HG03460 (cell line): ENCODE data around the gene IGSF8.
A peak's percentile ranks its signal among the peaks of the same experiment; 100 is the strongest.
"Not testable (repeated sequence)": the region's sequence is repeated elsewhere in the genome, so short reads cannot be mapped to it uniquely, and the experiment has no call there.

Experiments
- ATAC-seq: cut with Tn5 transposase; IDR thresholded peaks from one replicate; pipeline ENCODE4 v1.9.1; 2021; ENCODE audit not compliant: unreplicated experiment

IGSF8 gene

DNA sequence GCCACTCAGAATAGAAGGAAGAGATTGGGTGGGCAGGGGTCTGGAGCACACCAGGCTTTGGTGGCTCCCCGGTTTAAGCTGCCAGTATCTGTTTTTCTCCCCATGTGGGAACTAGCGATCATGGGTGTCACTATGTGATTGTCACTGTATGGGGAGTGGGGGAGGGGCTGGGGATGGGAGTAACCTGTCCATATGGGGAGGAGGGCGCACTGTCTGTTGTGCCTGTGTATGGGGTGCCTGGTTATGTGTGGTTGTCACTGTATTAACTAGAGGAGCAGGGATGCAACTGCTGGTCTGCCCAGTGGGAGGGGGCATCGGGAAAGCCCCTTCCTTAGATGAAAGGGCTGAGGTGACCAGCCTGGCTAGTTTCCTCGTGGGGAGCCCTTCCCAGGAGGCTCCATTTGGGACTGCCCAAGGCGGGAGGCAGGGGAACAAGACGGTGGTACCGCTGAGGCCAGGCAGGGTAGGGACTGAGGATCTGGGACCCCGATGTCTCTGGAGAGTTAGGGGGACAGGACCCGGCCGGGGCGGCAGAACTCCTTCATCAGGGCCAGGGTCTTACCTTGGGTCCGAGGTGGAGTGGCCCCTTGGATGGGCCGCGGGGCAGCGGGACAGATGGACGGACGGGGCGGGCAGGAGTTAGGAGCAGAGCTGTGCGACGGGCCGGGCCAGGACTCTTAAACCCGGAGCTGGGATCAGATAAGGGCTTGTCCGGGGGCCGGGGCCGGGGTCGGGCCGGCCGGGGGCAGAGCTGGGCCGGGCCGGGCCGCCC is 28.8 kb downstream of the IGSF8 start, which contains the start of gene KCNJ10:
Gene KCNJ10 (minus strand): TSS at position 701 of the 772 bp plus-strand sequence. CDS start 27,628 bp downstream, outside the sequence.
- no peak for ATAC-seq

DNA sequence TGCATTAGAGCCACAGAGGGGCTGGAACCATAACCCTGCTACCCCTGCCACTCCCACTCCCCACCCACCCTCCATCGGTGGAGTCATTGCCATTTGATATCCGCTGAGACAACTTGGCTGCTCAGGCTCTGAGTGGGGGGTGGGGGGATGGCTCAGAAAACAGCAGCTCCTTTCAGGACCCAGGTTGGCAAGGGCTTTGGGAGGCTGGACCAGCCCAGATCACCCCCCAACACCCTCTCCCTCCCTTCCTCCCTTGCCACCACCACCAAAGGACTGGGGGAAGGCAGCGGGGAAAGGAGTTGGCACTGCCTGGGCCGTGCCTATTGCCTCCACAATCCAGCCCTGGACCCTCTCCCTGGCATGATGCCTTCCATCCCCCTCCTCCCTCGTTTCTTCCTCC is 30.2 kb downstream of the IGSF8 start:
- ATAC-seq, result no peak

DNA sequence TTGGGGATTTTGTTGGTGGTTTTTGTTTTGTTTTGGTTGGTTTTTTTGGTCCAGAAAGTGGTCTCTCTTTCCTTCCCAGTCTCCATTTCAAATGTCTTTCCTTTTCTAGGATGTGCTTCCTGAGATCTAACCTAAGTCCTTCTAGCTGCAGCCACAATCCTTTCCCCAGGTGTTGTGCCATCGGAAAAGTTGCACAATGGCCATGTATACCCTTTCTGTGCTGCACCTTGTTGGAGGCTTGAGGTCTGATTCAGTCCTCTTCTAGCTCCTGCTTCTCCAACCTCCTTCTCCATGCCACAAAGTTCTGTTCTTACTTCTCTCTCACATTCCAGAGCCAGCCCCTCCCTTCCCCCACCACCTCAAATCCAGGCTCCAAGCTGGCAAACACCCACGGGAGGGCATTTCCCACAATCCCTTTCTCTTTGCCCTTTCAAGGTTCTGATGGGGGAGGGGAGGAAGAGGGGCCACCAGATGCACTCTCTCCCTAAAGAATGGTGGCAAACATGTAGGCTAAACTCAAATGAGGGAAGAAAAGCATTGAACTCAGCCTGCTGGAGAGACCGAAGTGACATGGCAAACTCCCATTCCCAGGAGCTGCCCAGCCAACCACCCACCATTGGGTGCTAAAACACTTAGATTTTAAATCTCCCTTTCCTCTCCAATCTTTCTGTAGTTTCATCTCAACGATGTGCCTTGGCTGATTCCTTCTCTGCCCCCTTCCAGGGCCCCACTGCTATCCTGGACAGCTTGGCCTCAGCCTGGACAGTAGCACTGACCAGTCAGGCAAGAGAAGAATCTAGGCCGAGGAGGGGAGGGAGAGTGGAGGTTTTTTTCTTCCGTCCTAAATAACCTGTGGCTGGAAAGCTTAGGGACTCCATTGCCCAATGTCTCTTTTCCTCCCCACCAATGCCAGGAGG is 31.3 kb downstream of the IGSF8 start:
- no peak for ATAC-seq

DNA sequence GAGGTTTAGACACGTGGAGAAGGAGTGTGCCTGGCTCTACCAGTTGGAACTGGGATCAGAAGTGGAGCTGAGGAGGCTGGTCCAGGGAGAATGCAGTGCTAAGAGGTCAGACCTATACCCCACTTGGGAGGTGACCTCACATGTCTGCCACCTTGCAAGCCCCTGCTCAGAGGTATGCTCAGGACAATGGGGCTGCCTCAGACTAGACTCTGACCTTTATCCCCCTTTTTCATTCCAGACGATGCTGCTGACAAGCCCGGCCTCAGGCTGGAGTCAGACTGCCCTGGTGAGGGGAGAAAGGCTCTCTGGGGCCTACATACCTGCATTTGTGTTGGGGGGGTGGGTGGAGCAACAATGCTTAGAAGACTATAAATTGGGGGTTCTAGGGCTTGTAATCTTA is 33.7 kb downstream of the IGSF8 start:
- no peak for ATAC-seq

DNA sequence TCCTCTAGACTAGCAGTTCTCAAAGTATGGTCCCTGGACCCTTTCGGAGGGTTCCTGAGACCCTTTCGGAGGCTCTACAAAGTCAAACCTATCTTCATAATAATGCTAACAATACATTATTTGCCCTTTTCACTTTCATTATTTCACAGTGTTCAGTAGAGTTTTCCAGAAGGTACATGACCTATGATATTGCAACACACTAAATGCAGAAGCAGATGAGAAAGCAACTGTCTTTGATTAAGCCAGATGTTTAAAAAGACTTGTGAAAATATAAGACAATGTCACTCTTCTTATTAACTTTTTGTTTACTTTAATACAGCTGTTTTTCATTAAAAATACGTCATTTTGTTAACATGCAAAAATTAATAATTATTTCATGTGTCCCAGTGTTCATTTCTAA is 34.3 kb downstream of the IGSF8 start:
- ATAC-seq, result no peak

DNA sequence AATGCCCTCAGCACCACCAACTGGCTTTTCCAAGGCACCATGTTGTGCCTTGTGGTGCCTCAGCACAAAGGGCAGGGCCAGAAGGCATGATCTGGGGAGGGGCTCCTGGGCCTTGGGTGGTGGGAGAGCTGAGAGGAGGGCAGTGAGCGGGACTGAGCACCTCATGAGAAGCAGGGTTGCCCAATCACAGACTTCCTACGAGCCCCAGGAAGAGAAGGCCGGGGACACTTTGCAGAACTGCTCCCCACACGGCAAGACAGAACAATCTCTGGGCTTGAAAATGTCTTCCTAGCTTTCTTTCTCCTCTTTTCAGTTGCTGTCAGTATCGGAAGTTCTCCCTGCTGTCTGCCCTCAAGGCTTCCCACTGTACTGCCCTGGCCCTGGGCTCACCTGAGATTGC is 35.2 kb downstream of the IGSF8 start:
- no peak for ATAC-seq

DNA sequence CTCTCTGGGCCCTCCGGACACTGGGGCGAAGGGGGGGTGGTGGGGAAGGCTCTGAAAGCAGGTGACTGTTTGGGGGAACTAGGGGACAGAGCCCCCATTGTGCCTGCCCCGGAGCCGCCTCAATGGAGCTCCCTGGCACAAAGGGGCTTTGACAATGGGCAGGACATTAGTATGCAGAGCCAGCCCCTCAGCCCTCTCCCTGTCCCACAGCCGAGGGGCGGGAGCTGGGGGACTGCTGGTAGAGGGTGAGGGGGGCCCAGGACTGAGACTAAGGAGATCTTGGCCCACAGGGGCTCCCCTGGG is 36.2 kb downstream of the IGSF8 start:
- ATAC-seq, result no peak

DNA sequence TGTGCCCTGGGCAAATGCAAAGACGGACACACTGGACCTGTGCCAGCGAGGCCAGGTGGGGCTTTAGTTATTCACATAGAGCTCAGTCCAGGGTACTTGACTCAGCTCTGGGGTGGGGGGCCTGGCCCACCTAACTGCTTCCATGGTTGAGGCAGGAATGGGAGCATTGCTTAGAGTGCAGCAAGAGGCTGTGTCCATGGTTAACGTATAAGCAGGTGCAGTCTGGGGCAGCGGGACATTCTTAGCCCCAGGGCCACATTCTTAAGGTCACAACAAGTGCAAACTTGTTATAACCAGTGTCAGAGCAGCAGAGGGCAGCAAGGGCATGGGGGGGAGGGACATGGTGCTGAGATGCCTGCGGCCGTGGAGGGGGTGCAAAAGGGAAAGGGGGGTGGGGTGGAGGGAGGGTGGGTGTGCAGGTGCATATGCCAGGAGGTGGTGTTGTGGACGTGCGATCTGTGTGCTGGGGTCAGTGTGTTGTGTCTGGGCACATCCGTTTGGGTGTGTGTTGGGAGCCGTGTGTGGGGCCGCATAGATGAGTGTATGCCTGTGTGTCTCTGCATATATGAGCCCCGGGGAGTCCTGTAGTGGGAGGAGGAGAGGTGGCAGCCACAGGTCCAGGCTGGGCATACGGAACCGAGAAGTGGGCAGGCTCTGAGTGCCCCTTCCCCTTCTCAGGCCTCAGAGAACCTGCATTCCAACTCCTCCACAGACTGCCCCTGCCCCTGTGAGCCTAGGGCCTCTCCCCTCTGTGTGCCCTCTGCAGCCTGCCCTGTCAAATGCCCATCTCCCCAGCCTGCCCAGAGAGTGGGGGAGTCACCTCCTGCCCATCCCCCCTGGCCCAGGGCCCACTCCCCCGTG is 36.8 kb downstream of the IGSF8 start:
- no peak for ATAC-seq

DNA sequence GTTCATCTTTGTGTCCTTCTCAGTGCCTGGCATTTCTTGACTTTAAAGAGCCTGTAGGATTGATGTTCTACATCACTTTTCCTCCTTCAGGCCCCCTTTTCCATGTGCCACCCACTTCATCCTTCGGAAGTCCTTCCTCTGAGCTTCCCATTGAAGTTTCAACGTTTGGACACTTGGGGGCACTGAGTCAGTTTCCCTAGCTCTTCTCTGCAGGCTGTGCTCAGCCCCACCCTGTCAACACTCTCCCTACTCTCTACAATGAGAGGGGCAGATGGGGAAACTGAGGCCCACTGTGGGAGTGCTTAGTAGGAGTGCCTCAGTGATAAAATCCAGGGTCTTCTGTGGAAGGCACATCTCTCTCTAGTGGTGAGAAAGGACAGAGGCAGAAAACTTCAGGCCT is 40.3 kb downstream of the IGSF8 start:
- no peak for ATAC-seq

DNA sequence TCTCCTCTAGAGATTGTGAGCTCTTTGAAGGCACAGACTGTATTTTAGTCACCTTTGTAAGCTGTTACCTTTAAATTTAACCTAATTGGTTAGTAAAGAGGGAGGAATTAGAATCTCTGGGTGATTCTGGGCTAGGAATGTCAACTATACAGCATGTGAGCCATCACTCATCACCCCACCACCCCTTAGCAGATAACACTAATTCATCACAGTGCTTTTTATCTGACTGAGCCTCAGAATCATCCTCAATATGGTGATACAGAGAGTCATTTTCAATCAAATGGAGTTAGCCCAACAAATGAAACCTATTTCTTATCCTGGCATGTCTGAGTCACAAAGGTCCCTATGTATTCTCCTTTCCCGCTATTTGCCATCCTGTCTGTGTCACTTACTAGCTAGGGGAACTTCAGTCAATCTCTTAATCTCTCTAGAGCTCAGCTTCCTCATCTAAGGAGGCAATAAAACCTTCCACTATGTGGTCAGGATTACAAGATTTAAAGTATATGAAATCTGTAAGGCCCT is 41.7 kb downstream of the IGSF8 start:
- ATAC-seq, result no peak

DNA sequence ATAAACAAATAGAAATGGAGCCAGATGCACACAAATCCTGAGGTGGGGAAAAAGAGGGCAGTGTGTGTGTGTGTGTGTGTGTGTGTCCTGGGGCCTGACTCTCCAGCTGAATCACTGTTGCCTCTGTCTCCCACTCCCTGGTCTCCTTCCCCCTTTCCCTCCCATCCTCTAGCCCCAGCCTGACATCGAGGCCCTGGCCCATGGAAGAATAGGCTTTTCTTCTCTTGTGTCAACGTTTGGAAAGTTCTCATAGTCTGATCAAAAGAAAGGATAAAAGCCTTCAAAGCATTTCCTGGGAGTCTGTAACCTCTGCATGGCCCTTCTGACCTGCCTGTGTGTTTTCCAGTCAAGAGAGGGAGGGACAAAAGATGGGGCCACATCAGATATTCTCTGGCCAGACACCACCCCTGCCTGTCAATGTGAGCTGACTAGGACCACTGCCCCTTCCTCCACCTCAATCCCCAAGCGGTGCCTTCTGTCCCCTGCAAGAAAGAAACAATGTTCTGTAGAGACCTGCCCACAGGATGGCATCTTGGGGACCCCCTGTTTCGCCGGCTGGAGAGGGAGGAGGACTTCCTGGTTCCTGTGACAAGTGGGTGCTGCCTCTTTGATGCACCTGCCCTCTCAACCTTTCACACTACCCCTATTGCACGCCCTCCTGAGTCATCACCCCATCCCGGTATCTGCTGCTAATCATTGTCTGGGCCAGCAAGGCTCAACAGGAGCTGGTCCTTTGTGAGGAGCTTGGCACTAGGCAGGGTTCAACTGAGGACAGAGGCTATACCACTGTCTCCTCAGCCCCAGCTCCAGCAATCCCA is 44.7 kb downstream of the IGSF8 start:
- ATAC-seq, result no peak

DNA sequence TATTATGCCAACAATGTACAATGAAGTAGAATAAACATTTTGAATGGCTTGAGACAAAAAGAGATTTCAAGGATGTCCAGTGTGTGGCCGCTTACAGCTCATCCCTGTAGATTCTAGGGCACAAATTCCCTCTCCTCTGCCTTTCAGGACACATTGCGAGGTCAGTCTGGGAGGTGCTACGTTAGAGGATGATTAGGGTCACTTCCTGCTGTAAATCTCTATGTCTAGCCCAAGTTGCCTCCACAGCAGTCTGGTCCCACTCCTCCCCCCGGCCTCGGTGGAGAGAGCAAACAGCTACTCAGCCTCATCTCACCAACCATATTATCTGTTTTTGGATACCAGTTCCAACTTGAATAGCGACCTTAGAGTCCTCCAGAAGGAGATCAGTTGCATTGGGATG is 45.5 kb downstream of the IGSF8 start:
- ATAC-seq, result no peak

DNA sequence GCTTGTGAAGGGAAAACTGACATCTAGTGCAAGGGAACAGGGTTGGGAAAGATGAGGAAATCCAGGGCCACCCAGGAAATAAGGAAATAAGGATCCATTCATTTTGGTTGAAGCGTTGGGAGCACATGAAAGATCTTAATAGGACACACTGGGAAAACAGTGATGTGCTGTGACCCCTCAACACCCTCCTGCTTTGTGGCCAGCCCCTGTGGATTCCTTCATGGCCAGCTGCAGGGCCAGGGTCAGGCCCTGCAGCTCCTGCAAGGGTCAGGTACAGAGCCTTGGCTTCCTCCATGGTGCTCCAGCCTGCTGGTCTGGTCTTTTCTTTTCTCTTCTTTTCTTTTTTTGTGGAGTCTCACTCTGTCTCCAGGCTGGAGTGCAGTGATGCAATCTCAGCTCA is 47.8 kb downstream of the IGSF8 start:
- no peak for ATAC-seq

DNA sequence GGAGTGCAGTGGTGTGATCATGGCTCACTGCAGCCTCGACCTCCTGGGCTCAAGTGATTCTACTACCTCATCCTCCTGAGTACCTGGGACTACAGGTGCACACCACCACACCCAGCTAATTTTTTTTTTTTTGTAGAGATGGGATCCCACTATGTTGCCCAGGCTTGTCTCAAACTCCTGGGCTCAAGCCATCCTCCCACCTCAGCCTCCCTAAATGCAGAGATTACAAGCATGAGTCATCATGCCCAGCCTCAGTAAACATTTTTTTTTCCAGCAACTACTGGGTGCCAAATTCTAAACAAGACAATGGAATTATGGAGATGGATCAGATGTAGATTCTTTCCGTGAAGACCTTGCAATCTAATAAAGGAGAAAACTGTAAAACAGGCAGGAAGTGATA is 48.2 kb downstream of the IGSF8 start:
- ATAC-seq, result not testable (repeated sequence)

DNA sequence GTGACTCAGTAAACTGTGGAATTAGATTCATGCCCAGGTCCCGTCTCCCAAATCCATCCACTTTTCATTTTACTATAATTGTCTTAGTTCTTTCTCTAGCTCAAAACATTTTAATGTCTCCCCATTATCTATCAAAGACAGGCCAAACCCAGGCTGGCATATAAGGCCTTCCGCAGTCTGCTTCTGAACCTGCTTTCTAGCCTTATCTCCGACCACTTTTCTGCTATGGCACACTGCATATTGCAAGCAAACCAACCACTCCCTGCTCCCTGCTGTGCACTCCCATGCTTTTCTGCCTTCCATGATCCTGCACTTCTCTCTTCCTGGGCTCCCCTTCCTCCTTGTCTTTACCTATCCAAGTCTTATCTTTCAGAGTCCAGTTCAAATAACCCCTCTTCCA is 49.3 kb downstream of the IGSF8 start:
- no peak for ATAC-seq

DNA sequence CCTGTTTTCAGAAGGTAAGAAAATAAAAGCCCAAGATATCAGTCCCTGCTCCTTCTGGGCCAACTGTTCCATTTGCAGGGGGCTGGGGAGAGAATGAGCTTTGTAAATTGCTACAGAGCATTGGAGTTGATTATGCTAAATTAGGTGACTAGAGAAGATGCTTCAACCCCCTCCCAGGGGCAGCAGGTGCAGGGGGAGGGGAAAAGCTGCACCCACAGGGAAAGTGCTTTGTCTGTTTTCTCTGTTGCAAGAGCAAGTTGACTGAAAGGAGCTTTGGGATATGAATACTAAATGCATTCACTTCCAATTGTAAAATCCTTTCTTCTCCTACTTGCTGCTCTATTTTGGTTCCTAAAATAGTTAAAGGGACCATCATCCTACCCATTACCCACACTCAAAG is 50.1 kb downstream of the IGSF8 start:
- ATAC-seq, result no peak

DNA sequence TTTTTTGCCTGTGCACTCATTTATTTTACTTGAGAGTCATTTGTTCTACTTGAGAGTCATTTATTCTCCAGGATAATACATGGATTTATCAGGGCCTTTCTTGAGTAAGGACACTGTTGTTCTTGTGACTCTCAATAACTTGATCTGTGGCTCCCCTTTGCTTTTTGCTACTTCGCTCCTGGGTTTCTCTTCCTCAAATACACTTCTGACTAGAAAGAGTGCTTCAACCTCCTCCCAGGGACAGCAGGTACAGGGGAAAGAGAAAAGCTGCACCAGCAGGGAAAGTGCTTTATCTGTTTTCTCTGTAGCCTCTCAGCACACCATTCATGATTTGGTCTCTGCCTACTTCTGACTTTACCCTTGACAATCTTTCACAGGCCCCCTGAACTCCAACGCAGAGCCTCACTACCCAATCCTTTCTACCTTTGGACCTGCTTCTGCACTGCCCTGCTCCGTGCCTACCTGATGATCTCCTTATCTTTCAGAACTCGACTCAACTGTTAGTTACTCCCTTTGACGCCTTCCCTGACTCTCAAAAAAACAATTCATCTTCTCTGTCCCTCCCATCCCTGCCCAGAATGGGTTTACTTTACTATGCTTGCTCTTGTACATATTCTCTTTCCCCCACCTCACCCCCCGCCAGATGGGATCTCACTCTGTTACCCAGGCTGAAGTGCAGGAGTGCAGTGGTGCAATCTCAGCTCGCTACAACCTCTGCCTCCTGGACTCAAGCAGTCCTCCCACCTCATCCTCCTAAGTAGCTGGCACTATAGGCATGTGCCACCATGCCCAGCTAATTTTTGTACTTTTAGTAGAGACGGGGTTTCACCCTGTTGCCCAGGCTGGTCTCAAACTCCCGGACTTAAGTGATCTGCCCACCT is 51.1 kb downstream of the IGSF8 start:
- ATAC-seq, result peak; percentile 34

DNA sequence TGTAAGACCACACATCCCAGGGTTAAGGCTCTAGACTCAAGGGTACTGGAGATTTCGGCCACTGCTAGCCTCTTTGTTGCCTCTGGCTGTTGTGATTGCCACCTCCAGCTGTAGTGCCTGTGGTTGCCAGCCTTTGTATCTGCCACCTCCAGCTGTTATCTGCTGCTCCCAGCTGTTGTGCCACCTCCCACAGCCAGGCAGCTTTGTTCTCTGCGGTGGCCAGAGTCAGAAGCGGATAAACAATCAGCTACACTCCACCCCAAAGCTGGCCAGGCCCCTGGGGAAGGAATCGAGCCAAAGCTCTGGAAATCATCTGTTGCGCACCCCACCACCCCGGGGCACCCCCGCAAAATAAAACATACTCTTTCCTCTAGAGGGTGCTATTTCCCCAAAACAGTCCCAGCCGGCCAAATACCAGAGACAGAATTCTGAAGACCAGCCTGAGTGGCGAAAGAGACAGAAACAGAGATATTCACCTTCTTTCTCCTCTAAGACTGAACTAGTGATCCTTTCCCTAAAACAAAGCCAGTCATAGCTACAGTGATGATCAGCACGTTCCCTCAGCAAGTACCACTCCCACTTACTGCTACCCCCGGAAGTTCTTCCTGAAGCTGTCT is 51.8 kb downstream of the IGSF8 start:
- ATAC-seq, result peak; percentile 74

DNA sequence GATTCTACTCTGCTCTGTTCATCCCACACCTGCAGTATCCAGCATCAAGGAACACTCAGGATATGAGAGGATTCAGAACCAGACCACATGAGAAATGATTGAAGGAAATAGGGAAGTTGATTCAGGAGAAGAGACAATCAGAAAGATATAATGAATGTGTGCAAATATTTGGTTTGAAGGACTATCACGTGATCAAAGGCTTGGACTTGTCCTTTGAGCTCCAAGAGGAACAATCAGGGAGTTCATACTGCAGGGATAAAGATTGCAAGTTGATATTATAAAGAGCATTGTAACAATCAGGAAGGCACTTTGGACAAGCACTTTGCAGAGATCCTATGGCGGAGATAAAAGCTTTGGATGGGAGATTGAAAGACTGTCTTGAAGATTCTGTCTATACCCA is 52.8 kb downstream of the IGSF8 start:
- ATAC-seq, result no peak
